ENCODE data around the gene UPP2.

UPP2 gene

DNA sequence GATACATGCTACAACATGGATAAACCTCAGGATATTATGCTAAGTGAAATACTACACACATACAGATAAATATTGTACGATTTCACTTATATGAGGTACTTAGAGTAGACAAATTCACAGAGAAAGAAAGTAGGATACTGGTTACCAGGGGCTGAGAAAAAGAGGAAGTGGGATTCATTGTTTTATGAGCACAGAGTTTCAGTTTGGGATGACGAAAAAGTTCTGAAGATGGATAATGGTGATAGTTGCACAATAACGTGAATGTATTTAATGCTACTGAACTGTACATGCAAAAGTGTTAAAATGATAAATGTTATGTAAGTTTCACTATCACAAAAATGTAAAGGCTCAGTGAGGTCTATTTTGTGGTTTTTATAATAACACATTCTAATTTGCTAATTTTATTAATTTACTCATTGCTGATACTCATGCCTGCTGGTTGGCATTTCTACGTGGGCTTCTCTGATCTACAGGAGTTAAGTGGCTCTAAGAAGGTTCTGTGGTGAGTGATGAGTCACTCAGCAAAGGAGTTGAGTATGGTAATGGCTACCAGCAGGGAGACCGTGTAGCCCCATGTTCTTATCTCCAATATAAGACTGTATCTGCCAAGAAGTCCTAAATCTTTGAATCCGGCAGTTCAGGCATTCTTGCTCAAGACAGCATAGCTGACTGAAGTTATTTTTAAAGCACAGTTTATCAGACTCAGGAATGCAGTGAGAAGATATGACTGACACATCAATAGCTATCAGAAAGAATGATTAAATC is 41.1 kb downstream of the UPP2 start:
- no peak for DNase-seq

DNA sequence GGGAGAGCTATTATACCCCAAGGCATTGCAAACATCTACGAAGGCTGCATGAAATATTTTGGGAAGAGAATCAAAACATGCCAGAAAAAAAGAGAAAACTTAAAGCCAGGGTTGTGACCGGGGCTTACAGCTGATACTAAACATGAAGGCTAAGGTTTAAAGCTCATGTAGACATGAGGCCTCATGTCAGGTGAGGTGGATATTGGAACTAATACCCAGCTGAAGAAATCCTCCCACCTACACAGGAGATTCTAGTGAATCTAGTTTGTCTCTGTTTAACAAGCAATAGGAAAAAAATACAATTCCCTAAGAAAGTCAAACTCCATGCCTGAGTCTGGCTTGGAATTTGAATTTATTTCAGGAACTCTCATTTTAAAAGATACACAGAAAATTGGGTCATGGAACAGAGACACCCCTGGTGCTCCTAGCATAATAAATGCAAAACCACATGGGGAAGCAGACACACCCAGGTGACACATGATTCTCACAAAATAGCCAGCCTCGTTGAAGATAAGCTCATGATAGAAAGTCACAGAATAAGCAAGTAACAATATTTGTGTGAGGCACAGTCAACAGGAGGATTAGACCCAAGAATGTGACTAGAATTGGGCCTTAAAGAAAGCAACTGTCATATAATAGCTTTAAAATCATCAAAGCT is 42.2 kb downstream of the UPP2 start:
- no peak for DNase-seq

DNA sequence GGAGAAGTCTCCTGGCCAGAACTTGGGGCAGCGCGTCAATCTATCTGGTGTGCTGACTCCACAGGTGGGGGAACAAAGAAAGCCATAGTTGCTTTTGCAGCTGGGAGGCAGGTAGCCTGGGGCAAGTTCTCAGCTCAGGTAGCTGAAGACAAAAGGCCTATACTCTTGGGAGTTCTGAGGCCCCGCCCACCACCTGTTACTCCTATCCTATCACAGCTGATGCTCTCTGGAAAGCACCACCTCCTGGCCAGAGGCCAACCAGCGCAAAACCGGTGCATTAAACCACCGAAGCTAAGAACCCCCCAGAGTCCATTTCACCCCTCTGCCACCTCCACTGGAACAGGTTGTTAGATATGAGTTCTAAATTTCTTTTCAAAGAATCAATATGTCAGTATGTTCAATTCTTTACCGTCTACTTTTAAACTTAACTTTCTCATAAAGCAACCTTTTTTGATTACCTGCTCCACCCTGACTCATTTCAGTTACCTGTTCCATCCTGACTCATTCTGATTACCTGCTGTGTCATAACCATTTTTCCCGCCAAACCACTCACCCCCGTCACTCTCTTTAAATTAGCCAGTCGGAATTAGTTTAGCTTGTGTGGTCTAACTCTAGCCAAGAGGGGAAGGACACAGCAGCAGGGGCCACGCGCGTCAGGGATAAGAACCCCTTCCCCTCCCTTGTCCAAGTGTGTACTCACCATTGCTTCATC is 43.4 kb downstream of the UPP2 start:
- DNase-seq, result no peak

GRCh38 chr2:158153270-158154015 is 51.8 kb downstream of the UPP2 start:
- no peak for DNase-seq

- no peak for DNase-seq
These were observed 52.9 kb downstream of the UPP2 start for GRCh38 chr2:158154596-158154995.

DNA sequence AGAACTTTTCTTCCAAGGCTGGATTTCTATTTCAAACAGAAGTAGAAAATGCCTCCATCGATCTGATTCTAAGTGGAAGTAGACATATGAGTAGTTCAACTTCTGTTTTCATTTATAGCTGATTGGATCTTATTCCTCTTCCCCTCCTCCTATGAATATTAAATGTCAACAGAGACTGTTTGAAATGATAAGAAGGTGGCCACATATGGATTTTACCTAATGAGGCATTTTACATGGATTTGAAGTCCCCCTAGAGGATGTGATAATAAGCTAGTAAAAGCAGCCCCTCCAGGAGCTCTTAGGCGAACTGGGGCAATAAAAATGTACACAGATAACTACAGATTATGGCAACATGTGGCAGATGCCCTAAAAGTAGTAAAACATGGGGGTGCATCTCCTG is 71.0 kb downstream of the UPP2 start:
- no peak for DNase-seq

DNA sequence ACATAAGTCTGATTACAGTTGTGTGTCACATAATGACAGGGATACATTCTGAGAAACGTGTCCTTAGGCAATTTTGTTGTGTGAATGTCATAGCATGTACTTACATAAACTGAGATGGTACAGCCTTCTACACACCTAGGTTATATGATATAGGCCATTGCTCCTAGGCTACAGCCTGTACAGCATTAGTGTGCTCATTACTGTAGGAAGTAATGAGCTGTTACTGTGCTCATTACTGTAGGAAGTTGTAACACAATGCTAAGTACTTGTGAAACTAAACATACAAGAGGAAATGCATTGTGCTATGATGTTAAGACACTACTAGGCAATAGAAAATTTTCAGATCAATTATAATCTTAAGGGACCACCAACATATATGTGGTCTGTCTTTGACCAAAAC is 72.8 kb downstream of the UPP2 start:
- no peak for DNase-seq

- DNase-seq, result no peak
These were observed 73.3 kb downstream of the UPP2 start for GRCh38 chr2:158174956-158175355.

DNA sequence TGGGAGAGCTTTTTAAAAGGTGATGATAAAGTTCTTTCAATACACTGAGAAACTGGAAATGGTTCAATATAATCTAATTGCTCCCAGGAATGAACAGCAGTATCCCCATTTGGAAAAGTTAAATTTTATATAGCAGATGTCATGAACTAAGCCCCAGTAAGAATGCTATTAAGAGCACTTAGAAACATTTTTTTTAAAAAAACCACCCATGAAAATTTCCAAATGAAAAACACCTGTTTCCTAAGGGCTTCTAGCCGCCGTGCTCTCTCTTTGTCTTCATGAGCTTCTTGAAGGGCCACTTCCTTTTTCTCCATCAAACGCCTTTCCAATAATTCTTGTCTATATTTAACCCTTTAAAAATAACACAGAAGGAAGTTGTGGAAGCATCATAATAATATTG is 77.0 kb downstream of the UPP2 start:
- DNase-seq, result no peak

DNA sequence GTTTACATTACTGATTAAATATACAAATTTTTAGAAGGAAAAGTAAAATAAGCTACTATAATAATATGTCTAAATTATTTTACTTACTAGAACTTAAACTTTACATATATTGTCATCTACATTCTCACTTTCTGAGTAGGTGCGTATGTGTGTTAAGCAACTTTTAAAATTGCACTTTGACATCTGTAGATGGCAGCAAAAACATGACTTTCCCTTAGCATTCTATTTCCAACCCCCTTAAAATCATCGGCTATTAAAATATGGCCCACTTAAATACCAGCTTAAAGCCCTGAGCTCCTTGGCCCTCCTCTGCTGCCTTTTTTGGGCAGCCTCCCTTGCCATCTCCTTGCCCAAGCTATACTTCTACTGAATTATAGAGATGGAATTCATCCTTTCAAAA is 78.0 kb downstream of the UPP2 start:
- no peak for DNase-seq

DNA sequence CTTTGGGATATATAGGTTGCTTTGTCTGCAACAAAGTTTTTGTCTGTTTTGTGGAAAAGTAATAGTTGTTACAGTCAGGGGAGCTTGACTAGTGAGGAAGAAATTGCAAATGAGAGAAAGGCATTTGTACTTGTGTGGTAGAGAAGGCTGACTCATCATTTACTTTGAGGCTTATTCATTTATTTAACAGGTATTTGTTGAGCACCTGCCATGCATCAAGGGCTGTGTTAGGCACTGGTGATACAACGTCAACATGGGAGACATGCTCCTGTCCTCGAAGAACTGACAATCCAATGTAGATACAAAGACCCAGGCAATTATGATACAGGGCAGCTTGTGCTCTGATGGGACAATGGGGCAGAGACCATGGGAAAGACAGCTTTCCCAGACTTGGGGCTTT is 79.5 kb downstream of the UPP2 start:
- no peak for DNase-seq

DNA sequence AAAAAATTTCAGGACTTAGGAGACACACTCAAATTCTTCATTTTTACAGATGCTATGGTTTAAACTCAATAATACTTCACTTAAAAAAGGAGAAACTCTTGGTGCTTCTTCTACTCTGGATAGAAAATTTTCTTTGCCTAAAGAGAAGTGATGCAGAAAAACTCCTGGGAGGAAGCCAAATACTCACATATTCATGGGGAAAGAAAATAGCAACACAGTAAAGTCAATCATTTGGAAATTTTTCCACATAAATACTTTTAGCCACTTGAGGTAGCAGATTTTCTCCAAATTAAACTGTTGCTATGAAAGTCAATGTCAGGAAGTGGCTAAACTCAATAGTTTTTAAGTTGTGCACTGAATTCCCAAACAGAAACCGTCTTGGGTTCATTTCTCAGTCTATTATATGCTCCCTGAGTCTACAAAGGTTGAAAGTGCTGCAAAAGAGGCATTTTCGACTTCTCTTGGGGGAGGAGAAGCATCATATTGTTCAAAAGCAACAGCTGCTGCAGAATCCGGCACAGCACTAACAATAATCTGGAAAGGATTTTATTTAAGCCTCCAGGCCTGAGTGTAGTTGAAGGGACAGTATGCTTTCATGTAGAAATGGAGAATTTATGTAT is 81.1 kb downstream of the UPP2 start:
- no peak for DNase-seq

GRCh38 chr2:158184001-158184400 is 82.3 kb downstream of the UPP2 start:
- DNase-seq, result no peak

DNA sequence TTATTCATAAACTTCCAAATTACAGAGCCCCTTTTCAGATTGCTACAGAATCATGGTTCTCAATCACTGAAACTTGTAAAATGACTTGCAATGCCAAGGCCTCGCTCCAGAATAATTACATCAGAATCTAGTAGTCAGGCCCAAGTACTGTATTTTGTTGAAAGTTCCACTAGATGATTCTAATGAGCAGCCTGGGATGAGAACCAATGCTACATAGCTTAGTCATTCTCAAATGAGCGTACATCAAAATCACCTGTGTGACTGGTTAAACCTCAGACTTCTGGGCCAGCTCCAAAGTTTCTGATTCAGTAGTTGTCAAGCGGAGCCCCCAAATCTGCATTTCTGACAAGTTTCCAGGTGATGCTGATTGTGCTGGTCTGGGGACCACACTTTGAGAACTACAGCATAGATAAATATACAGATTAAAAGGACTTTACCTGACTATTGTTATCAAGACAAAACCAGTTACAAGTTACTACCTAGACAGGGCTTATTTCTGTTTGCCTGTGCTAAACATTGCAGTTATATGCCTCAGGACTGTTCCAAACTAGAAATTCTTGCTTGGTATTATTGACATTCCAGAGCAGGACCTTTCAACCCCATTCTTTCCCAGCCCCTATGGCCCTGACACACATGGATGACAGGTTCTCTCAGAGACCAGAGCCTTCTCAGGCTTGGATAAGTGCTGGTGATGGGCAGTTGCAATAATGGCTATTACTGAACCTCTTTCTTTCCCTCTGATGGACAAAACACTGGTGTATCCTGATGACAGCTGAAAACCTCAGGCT is 83.1 kb downstream of the UPP2 start:
- no peak for DNase-seq
